ENCODE data around the gene PFKFB3. TPM values are rescaled to one million over a fixed set of nuclear protein-coding genes. Genes with fewer than 3 reads are reported as not detected.
"Not testable (repeated sequence)": the region's sequence is repeated elsewhere in the genome, so short reads cannot be mapped to it uniquely, and the experiment has no call there.

The PFKFB3 gene
- total RNA-seq, 1 donor, result 19.2 TPM

DNA sequence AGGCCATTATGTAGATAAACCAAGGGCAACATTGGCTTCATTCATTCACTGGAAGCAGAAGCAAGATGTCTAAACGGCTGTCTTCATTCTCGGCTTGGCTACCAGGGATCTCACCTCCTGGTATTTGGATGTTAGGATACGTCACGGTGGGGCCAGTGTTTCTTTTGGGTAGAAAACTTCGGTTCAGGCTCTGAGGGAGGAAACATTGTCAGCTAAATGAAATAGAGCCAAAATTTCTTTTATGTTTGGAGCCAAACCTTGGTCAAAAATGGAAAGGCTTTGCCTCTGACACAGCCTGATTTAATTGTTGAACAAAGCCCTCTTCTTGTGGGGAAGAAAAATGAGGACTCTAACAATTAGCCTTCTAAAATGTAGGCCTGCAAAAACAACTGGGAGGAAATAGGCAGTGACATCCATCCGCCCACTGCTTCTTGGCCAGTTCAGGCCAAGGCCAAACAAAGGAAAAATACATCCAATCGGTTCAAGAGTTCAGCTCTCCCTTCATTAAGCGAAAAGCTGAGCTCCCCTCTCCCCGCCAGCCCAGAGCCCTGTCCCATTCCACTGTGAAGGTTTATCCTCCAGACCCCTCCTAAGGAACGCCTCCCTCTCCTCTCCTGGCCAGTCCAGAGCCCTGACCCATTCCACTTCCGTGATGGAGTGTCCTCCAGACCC lies 44.4 kb downstream of the PFKFB3 start:
- Histone ChIP-seq H3K4me2 (ENCODE audit: insufficient read depth, low read length) (no peak overlapping the region), H3K4me3 (ENCODE audit: insufficient read depth, low read length) (no peak overlapping the region), H3K27ac (ENCODE audit: low read depth, low read length) (no peak overlapping the region), H4K20me1 (ENCODE audit: insufficient read depth, low read length) (no peaks in the 10 kb centered on the region), H3K4me1 (ENCODE audit: insufficient read depth, low read length) (peaks cover 3% of the 10 kb centered on the region), H3K79me2 (ENCODE audit: insufficient read depth, low read length) (no peaks in the 10 kb centered on the region), H3K9me3 (ENCODE audit: low read depth, low read length) (no peaks in the 10 kb centered on the region), H2AFZ (ENCODE audit: low read length) (peak overlapping the region; percentile 49), H3K36me3 (ENCODE audit: insufficient read depth, low read length) (no peaks in the 10 kb centered on the region), H3K27me3 (ENCODE audit: insufficient read depth, low read length) (no peaks in the 10 kb centered on the region)
- TF ChIP-seq, protein P1, sequence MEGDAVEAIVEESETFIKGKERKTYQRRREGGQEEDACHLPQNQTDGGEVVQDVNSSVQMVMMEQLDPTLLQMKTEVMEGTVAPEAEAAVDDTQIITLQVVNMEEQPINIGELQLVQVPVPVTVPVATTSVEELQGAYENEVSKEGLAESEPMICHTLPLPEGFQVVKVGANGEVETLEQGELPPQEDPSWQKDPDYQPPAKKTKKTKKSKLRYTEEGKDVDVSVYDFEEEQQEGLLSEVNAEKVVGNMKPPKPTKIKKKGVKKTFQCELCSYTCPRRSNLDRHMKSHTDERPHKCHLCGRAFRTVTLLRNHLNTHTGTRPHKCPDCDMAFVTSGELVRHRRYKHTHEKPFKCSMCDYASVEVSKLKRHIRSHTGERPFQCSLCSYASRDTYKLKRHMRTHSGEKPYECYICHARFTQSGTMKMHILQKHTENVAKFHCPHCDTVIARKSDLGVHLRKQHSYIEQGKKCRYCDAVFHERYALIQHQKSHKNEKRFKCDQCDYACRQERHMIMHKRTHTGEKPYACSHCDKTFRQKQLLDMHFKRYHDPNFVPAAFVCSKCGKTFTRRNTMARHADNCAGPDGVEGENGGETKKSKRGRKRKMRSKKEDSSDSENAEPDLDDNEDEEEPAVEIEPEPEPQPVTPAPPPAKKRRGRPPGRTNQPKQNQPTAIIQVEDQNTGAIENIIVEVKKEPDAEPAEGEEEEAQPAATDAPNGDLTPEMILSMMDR (IDR thresholded peaks at IDR 0.05; ENCODE audit: extremely low read depth, low read depth, low read length), result no peak
- no peak for DNase-seq (ENCODE audit: insufficient read length, low spot score, missing footprints)

DNA sequence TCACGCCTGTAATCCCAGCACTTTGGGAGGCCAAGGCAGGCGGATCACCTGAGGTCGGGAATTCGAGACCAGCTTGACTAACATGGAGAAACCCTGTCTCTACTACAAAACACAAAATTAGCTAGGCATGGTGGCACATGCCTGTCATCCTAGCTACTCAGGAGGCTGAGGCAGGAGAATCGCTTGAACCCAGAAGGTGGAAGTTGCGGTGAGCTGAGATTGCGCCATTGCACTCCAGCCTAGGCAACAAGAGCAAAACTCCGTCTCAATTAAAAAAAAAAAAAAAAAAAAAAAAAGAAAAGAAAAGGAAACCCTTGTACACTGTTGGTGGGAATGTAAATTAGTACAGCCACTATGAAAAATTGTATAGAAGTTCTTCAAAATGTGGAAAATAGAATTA lies 46.2 kb downstream of the PFKFB3 start:
- not testable (repeated sequence) for H3K36me3 ChIP-seq (ENCODE audit: insufficient read depth, low read length); H3K4me1 ChIP-seq (ENCODE audit: insufficient read depth, low read length); H3K4me3 ChIP-seq (ENCODE audit: insufficient read depth, low read length)

DNA sequence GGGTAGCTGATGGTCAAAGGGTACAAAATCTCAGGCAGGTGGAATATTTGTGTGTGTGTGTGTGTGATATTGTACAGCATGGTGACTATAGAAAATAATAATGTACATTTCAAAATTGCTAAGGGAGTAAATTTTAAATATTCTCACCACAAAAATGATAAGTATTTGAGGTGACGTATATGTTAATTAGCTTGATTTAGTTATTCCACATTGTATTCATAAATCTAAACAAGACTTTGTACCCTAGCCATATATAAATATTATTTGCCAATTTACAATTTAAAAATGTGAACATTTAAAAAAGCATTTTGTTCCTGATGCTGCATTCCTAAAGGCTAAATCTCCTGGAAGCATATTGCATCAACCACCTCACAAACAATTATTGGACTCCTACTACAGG lies 47.0 kb downstream of the PFKFB3 start:
- no peak overlapping the region for H3K4me3 ChIP-seq (ENCODE audit: insufficient read depth, low read length)
- H3K4me1 ChIP-seq (ENCODE audit: insufficient read depth, low read length), result peaks cover 3% of the 10 kb centered on the region
- H3K27ac ChIP-seq (ENCODE audit: low read depth, low read length), result no peak overlapping the region
- H3K79me2 ChIP-seq (ENCODE audit: insufficient read depth, low read length), result no peaks in the 10 kb centered on the region
- no peaks in the 10 kb centered on the region for H3K36me3 ChIP-seq (ENCODE audit: insufficient read depth, low read length)
- H4K20me1 ChIP-seq (ENCODE audit: insufficient read depth, low read length), result no peaks in the 10 kb centered on the region
- no peak overlapping the region for H2AFZ ChIP-seq (ENCODE audit: low read length)
- no peaks in the 10 kb centered on the region for H3K9me3 ChIP-seq (ENCODE audit: low read depth, low read length)
- TF ChIP-seq, protein P1 (IDR thresholded peaks at IDR 0.05; ENCODE audit: extremely low read depth, low read depth, low read length), result no peak
- H3K4me2 ChIP-seq (ENCODE audit: insufficient read depth, low read length), result no peak overlapping the region
- DNase-seq (ENCODE audit: insufficient read length, low spot score, missing footprints), result no peak
- no peaks in the 10 kb centered on the region for H3K27me3 ChIP-seq (ENCODE audit: insufficient read depth, low read length)

More for the DNA sequence above, 46.2 kb downstream of the PFKFB3 start:
- not testable (repeated sequence) for H3K27me3 ChIP-seq (ENCODE audit: insufficient read depth, low read length); H3K9me3 ChIP-seq (ENCODE audit: low read depth, low read length); H2AFZ ChIP-seq (ENCODE audit: low read length); H3K27ac ChIP-seq (ENCODE audit: low read depth, low read length); H4K20me1 ChIP-seq (ENCODE audit: insufficient read depth, low read length); DNase-seq (ENCODE audit: insufficient read length, low spot score, missing footprints); H3K4me2 ChIP-seq (ENCODE audit: insufficient read depth, low read length); H3K79me2 ChIP-seq (ENCODE audit: insufficient read depth, low read length)

DNA sequence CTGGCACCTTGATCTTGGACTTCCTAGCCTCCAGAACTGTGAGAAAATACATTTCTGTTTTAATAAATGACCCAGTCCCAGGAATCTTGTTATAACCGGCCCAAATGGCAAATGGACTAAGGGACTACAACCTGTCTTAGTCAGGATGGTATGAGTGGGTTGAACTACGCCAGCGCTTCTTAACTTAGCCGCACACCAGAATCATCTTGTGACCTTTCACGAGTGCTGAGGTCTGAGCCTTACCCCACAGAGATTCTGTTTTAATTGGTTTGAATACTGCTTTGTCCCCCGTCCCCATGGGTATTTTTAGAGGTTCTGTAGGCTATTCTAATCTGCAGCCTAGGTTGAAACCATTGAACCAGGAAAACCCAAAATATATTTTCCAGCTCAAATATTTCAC lies 48.0 kb downstream of the PFKFB3 start:
- no peak overlapping the region for H3K4me2 ChIP-seq (ENCODE audit: insufficient read depth, low read length)
- DNase-seq (ENCODE audit: insufficient read length, low spot score, missing footprints), result no peak
- H3K4me1 ChIP-seq (ENCODE audit: insufficient read depth, low read length), result peaks cover 3% of the 10 kb centered on the region
- no peaks in the 10 kb centered on the region for H3K9me3 ChIP-seq (ENCODE audit: low read depth, low read length)
- H3K4me3 ChIP-seq (ENCODE audit: insufficient read depth, low read length), result no peak overlapping the region
- H4K20me1 ChIP-seq (ENCODE audit: insufficient read depth, low read length), result no peaks in the 10 kb centered on the region
- H2AFZ ChIP-seq (ENCODE audit: low read length), result no peak overlapping the region
- no peaks in the 10 kb centered on the region for H3K79me2 ChIP-seq (ENCODE audit: insufficient read depth, low read length)
- H3K27me3 ChIP-seq (ENCODE audit: insufficient read depth, low read length), result no peaks in the 10 kb centered on the region
- no peak overlapping the region for H3K27ac ChIP-seq (ENCODE audit: low read depth, low read length)
- no peaks in the 10 kb centered on the region for H3K36me3 ChIP-seq (ENCODE audit: insufficient read depth, low read length)
- TF ChIP-seq, protein P1 (IDR thresholded peaks at IDR 0.05; ENCODE audit: extremely low read depth, low read depth, low read length), result no peak

All from osteoblast (primary cell).